Endothelial cell of umbilical vein (primary cell): ENCODE data around the gene PADI1.

Experiments
- CTCF ChIP-seq, 2 donors: IDR thresholded peaks; 1 replicate in 1 of 2; 2 replicates in 1 of 2; pipeline ENCODE4 v1.5.1; 2011; ENCODE audit warnings: low read length in 2 of 2, mild to moderate bottlenecking in 2 of 2, moderate library complexity in 2 of 2, control low read depth in 1 of 2, inconsistent platforms in 1 of 2, low read depth in 1 of 2; ENCODE audit not compliant: insufficient read depth in 1 of 2; ENCODE audit errors: extremely low read depth in 1 of 2
- POLR2A ChIP-seq: IDR thresholded peaks from 2 replicates; pipeline ENCODE4 v1.6.1; 2012; ENCODE audit warnings: low read depth, mild to moderate bottlenecking, control low read depth, low read length

GRCh38 chr1:17213148-17213781, 8.3 kb downstream of the PADI1 start:
- TF ChIP-seq POLR2A = no peak
- TF ChIP-seq CTCF (IDR thresholded peaks at IDR 0.05; ENCODE audit: extremely low read depth in 1 of 2, insufficient read depth in 1 of 2, low read depth in 1 of 2, low read length in 2 of 2) = no peak
